ENCODE results near the gene FAM110A.

The FAM110A gene

GRCh38 chr20:870758-871157 lies 37.2 kb downstream of the FAM110A start:
- Histone ChIP-seq H3K36me3 (ENCODE audit: control insufficient read depth, insufficient read depth, low read length) (no peaks in the 10 kb centered on the region), H3K27ac (ENCODE audit: insufficient read depth, low read depth, low read length, poor library complexity, severe bottlenecking) (no peak overlapping the region), H3K4me3 (ENCODE audit: insufficient read depth, low read depth, low read length) (no peak overlapping the region), H3K4me1 (ENCODE audit: control insufficient read depth, insufficient read depth, low read length) (no peaks in the 10 kb centered on the region), H3K9me3 (ENCODE audit: control insufficient read depth, low read length) (no peaks in the 10 kb centered on the region), H3K27me3 (ENCODE audit: control insufficient read depth, insufficient read depth, low read length, poor library complexity, severe bottlenecking) (no peaks in the 10 kb centered on the region)
- 90 to 94% methylated on average over 3 of the region's 3 CpGs for WGBS, 2 experiments

DNA sequence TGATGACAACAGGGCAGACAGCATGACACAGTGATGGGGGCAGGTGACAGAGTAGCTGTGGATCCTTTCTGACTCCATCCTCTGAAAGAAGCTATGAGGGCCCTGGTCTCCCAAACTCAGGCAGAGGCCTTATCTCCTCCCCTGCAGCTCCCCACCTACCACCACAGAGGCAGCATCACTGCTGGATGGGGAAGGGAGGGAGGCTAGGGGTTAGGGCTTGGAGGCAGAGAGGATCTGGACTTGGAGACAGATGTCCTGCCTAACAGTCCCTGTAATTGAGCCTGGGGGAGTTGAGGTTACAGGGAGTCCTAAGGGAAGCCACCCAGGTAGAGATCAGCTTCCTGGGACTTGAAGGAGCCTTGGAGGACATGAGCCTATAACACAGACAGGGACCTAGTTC lies 37.9 kb downstream of the FAM110A start:
- no peaks in the 10 kb centered on the region for H3K36me3 ChIP-seq (ENCODE audit: control insufficient read depth, insufficient read depth, low read length)
- no peaks in the 10 kb centered on the region for H3K27me3 ChIP-seq (ENCODE audit: control insufficient read depth, insufficient read depth, low read length, poor library complexity, severe bottlenecking)
- H3K27ac ChIP-seq (ENCODE audit: insufficient read depth, low read depth, low read length, poor library complexity, severe bottlenecking), result no peak overlapping the region
- no peaks in the 10 kb centered on the region for H3K4me1 ChIP-seq (ENCODE audit: control insufficient read depth, insufficient read depth, low read length)
- H3K4me3 ChIP-seq (ENCODE audit: insufficient read depth, low read depth, low read length), result no peak overlapping the region
- H3K9me3 ChIP-seq (ENCODE audit: control insufficient read depth, low read length), result no peaks in the 10 kb centered on the region

GRCh38 chr20:871948-872347 lies 38.4 kb downstream of the FAM110A start:
- WGBS, 2 experiments, result 59 to 73% methylated on average over 2 of the region's 2 CpGs

GRCh38 chr20:872855-873520 lies 39.5 kb downstream of the FAM110A start:
- no peaks in the 10 kb centered on the region for H3K27me3 ChIP-seq (ENCODE audit: control insufficient read depth, insufficient read depth, low read length, poor library complexity, severe bottlenecking)
- no peaks in the 10 kb centered on the region for H3K9me3 ChIP-seq (ENCODE audit: control insufficient read depth, low read length)
- WGBS, 2 experiments, result 73% methylated on average over 20 of the region's 20 CpGs
- no peak overlapping the region for H3K4me3 ChIP-seq (ENCODE audit: insufficient read depth, low read depth, low read length)
- no peaks in the 10 kb centered on the region for H3K4me1 ChIP-seq (ENCODE audit: control insufficient read depth, insufficient read depth, low read length)
- no peak overlapping the region for H3K27ac ChIP-seq (ENCODE audit: insufficient read depth, low read depth, low read length, poor library complexity, severe bottlenecking)
- no peaks in the 10 kb centered on the region for H3K36me3 ChIP-seq (ENCODE audit: control insufficient read depth, insufficient read depth, low read length)

More at GRCh38 chr20:871948-872347, 38.4 kb downstream of the FAM110A start:
- no peaks in the 10 kb centered on the region for H3K9me3 ChIP-seq (ENCODE audit: control insufficient read depth, low read length)
- H3K27me3 ChIP-seq (ENCODE audit: control insufficient read depth, insufficient read depth, low read length, poor library complexity, severe bottlenecking), result no peaks in the 10 kb centered on the region
- no peak overlapping the region for H3K27ac ChIP-seq (ENCODE audit: insufficient read depth, low read depth, low read length, poor library complexity, severe bottlenecking)
- no peaks in the 10 kb centered on the region for H3K4me1 ChIP-seq (ENCODE audit: control insufficient read depth, insufficient read depth, low read length)
- H3K36me3 ChIP-seq (ENCODE audit: control insufficient read depth, insufficient read depth, low read length), result no peaks in the 10 kb centered on the region
- H3K4me3 ChIP-seq (ENCODE audit: insufficient read depth, low read depth, low read length), result no peak overlapping the region

DNA sequence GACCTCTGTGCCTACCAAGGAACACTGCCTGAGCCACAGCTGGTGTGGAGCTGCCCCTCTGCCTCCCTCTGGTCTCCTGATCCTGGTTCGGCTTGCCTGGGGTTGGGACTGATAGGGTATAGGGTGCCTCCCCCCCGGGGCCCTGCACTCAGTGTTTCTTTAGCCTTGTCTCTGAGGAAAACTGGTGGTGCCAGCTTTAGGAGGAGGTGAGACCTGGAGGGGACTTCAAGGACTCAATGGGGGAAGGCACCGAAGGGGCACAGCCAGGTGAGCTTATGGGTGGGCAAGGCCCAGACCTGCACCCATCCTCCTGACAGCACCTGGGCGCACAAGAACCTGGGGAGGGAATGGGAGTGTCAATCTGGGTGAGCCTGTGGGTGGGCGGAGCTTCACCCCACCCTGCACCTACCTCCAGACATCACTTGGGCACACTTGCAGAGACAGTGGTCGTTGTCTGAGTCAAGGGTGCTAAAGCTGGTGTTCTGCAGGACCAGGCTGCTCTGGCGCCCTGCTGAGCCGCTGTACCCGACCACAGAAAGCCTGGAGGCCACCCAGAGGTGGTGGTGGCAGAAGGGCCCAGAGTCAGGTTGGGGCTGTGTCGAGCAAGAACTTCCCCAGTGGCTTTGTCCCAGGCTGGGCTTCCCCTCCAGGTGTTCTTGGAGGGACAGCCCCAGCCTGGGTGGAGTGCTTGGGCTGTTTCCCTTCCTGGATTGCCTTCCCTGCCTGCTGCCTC lies 40.5 kb downstream of the FAM110A start:
- Histone ChIP-seq H3K9me3 (ENCODE audit: control insufficient read depth, low read length) (no peaks in the 10 kb centered on the region), H3K4me1 (ENCODE audit: control insufficient read depth, insufficient read depth, low read length) (no peaks in the 10 kb centered on the region), H3K36me3 (ENCODE audit: control insufficient read depth, insufficient read depth, low read length) (no peaks in the 10 kb centered on the region), H3K27me3 (ENCODE audit: control insufficient read depth, insufficient read depth, low read length, poor library complexity, severe bottlenecking) (no peaks in the 10 kb centered on the region), H3K4me3 (ENCODE audit: insufficient read depth, low read depth, low read length) (no peak overlapping the region), H3K27ac (ENCODE audit: insufficient read depth, low read depth, low read length, poor library complexity, severe bottlenecking) (no peak overlapping the region)
- WGBS, 2 experiments, result 88% methylated on average over 10 of the region's 10 CpGs

GRCh38 chr20:875115-875514 lies 41.6 kb downstream of the FAM110A start:
- Histone ChIP-seq H3K4me3 (ENCODE audit: insufficient read depth, low read depth, low read length) (no peak overlapping the region), H3K9me3 (ENCODE audit: control insufficient read depth, low read length) (no peaks in the 10 kb centered on the region), H3K36me3 (ENCODE audit: control insufficient read depth, insufficient read depth, low read length) (no peaks in the 10 kb centered on the region), H3K27me3 (ENCODE audit: control insufficient read depth, insufficient read depth, low read length, poor library complexity, severe bottlenecking) (no peaks in the 10 kb centered on the region), H3K4me1 (ENCODE audit: control insufficient read depth, insufficient read depth, low read length) (no peaks in the 10 kb centered on the region), H3K27ac (ENCODE audit: insufficient read depth, low read depth, low read length, poor library complexity, severe bottlenecking) (no peak overlapping the region)
- WGBS, 2 experiments, result 88 to 90% methylated on average over 4 of the region's 4 CpGs

- Histone ChIP-seq H3K27me3 (ENCODE audit: control insufficient read depth, insufficient read depth, low read length, poor library complexity, severe bottlenecking) (no peaks in the 10 kb centered on the region), H3K36me3 (ENCODE audit: control insufficient read depth, insufficient read depth, low read length) (no peaks in the 10 kb centered on the region), H3K27ac (ENCODE audit: insufficient read depth, low read depth, low read length, poor library complexity, severe bottlenecking) (no peak overlapping the region), H3K4me3 (ENCODE audit: insufficient read depth, low read depth, low read length) (no peak overlapping the region), H3K4me1 (ENCODE audit: control insufficient read depth, insufficient read depth, low read length) (no peaks in the 10 kb centered on the region), H3K9me3 (ENCODE audit: control insufficient read depth, low read length) (no peaks in the 10 kb centered on the region)
- 81 to 87% methylated on average over 7 of the region's 7 CpGs for WGBS, 2 experiments
Observed at GRCh38 chr20:877814-878213, 44.3 kb downstream of the FAM110A start.

DNA sequence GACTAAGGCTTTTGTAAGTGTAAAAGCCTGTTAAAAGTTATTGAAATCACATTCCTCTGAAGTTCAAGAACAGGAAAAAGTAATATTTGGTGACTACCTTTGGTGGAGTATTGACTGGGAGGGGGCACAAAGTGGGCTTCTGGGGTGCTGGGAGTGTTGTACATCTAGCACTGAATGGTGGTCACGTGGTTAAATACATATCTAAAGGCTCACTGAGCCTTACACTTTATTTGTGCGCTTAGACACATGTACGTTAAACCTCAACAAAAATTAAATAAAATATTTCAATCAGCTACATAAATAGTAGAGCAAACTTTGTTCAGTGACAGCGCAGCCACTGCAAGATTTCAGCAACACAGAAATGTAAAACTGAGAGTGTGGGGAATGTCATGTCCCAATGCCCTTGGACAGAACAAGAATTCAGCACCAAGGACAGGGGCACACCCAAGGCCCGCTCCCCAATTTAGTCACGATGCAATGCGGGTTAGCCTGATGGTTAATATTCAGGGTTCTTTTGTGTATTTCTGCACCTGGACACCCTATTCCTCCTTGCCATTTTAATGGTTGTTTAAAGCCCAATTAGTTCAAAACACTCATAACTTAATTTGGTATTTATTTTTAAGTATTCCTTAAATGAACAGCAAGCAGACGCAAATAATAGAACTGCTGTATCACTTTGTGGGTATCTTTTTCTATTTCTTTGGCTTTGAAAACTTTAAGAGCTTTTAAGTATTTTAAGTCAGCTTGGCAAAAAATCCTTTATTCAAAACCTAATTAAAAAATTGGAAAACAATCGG lies 45.2 kb downstream of the FAM110A start:
- Histone ChIP-seq H3K4me1 (ENCODE audit: control insufficient read depth, insufficient read depth, low read length) (no peaks in the 10 kb centered on the region), H3K27ac (ENCODE audit: insufficient read depth, low read depth, low read length, poor library complexity, severe bottlenecking) (no peak overlapping the region), H3K9me3 (ENCODE audit: control insufficient read depth, low read length) (no peaks in the 10 kb centered on the region), H3K4me3 (ENCODE audit: insufficient read depth, low read depth, low read length) (no peak overlapping the region), H3K36me3 (ENCODE audit: control insufficient read depth, insufficient read depth, low read length) (no peaks in the 10 kb centered on the region), H3K27me3 (ENCODE audit: control insufficient read depth, insufficient read depth, low read length, poor library complexity, severe bottlenecking) (no peaks in the 10 kb centered on the region)
- WGBS, 2 experiments, result 54 to 58% methylated on average over 8 to 9 of the region's 9 CpGs

DNA sequence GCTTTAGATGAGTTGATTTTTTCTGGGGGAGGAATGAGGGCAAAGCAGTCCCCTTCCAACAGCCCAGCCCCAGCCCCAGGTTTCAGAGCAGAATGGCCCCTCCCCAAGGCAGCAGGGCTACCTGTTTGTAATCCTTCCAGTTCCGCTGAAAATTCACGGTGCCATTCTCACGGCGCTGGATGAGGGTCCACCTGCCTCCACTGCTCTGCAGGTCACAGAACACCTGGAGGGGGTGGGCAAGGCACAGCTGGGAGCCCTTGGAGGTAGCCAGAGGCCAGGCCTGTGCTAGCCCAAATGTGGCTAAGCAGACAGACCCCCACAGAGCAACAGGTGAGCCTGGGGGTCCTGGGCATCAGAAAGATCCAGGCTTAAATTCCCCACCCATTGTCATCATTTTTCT lies 46.1 kb downstream of the FAM110A start:
- Histone ChIP-seq H3K36me3 (ENCODE audit: control insufficient read depth, insufficient read depth, low read length) (no peaks in the 10 kb centered on the region), H3K4me3 (ENCODE audit: insufficient read depth, low read depth, low read length) (no peak overlapping the region), H3K27ac (ENCODE audit: insufficient read depth, low read depth, low read length, poor library complexity, severe bottlenecking) (no peak overlapping the region), H3K27me3 (ENCODE audit: control insufficient read depth, insufficient read depth, low read length, poor library complexity, severe bottlenecking) (peaks cover 9% of the 10 kb centered on the region), H3K9me3 (ENCODE audit: control insufficient read depth, low read length) (no peaks in the 10 kb centered on the region), H3K4me1 (ENCODE audit: control insufficient read depth, insufficient read depth, low read length) (no peaks in the 10 kb centered on the region)
- 77 to 83% methylated on average over 4 of the region's 4 CpGs for WGBS, 2 experiments

- Histone ChIP-seq H3K27me3 (ENCODE audit: control insufficient read depth, insufficient read depth, low read length, poor library complexity, severe bottlenecking) (peaks cover 14% of the 10 kb centered on the region), H3K36me3 (ENCODE audit: control insufficient read depth, insufficient read depth, low read length) (no peaks in the 10 kb centered on the region), H3K4me3 (ENCODE audit: insufficient read depth, low read depth, low read length) (no peak overlapping the region), H3K27ac (ENCODE audit: insufficient read depth, low read depth, low read length, poor library complexity, severe bottlenecking) (no peak overlapping the region), H3K9me3 (ENCODE audit: control insufficient read depth, low read length) (no peaks in the 10 kb centered on the region), H3K4me1 (ENCODE audit: control insufficient read depth, insufficient read depth, low read length) (no peaks in the 10 kb centered on the region)
- 79 to 82% methylated on average over 10 of the region's 10 CpGs for WGBS, 2 experiments
Observed at GRCh38 chr20:881051-881782, 47.7 kb downstream of the FAM110A start.

All from ectodermal cell (in vitro differentiated cells).